Measurements from ENCODE around the gene RALY.

Gene RALY

DNA sequence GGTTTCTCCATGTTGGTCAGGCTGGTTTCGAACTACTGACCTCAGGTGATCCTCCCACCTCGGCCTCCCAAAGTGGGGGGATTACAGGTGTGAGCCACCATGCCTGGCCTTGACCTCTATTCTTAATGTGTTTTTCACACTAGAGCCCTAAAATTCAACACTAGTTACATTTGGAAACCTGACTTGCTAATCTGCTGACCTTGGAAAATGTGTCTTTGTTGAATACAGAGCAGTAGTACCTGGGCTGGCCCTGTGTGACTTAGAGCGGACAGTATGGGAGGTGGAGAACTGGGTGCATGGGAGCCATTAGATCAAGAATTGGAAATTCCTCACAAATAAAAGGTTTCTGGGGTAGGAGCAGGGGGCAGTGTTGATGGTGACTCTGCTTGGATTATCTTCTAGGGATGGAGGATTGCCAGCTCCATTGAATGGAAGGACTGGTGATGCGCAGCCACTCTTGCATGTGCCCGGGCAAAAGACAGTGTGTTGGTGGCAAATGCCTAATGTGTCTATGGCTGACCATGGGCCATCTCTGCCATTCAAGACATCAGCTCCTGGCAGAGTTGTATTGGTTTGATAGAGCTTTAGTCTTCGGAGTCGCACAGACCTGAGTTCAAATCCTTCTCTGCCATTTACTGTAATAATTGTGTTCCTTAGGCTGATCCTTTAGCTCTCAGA lies 53.4 kb downstream of the RALY start:
- no peak for DNase-seq (ENCODE audit: low spot score)

DNA sequence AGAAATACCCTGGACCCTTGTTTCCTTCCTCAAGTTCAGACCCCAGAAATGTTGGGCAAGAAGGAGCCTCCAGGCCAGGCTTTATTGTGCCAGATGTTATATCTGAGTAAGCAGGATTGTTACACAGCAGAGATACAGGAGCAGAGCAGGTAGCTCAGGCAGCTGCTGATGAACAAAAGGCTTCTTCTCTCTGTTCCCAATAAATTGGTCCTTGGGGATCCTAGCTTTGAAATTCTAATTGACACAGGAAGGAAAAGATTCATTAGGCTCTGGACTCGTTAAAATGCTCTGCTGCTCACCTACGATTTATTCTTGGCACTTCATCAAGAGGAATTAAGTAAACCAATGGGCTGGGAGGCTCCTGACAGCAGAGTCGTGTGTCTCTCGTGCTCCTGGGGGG lies 54.2 kb downstream of the RALY start:
- no peak for DNase-seq (ENCODE audit: low spot score)

- no peak for DNase-seq (ENCODE audit: low spot score)
Measured at GRCh38 chr20:34049389-34049788, 55.7 kb downstream of the RALY start.

GRCh38 chr20:34049897-34050695 lies 56.4 kb downstream of the RALY start:
- DNase-seq (ENCODE audit: low spot score): no peak

- no peak for DNase-seq (ENCODE audit: low spot score)
Measured at GRCh38 chr20:34052414-34052813, 58.7 kb downstream of the RALY start.

DNA sequence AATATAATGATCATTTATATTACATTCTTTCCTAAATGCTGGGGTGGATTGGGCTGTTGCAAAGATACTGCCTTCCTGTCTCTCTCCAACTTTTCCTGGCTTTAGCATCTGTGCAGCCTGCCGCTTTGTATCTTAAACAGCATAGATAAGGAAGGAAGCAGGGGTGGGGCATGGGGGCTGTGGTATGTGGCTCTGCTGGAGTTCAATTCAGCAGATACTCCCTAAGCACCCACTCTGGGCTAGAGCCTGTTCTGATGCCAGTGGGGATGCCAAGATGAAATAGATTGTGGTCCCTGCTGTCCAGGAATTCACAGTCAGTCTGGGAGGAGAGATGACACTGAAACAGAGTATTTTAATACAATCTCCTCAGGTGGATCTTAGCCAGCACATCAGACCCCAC lies 61.6 kb downstream of the RALY start:
- DNase-seq (ENCODE audit: low spot score): no peak

DNA sequence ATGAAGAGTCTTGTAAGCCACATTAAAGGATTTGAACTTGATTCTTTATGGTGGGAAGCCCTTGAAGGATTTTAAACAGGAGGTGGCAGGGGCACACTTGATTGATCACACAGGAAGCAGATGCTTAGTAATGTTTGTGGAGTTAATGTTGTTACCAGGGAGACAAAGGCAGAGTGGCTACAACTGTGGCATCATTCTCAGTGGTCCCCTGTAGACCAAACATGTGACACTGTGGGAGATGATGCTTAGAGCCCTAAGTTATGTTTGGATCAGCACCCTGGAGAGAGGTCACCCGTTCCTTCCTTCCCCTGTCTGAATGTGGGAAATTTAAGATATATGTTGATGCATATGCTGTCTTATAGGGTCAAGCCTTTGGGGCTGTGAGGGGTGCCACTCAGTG lies 65.1 kb downstream of the RALY start:
- peak; percentile 69 for DNase-seq (ENCODE audit: low spot score)

DNA sequence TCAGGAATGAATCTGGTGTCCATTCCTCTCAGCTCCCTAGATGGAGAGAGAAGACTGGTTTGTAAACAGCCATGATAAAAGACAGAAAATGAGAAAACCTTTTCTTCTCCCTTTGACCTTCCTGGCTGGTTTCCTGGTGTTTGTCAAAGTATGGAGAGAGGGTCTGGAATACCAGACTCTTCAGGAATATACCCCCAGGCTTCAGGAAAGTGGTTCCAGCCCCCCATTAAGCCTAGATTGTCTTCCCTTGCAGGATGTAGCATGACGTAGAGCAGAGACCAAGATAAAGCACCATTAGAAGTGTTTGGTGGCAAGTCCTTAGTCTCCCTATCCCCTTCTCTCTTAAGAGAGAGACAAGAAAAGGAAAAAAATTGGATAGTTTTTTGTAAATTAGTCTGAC lies 67.3 kb downstream of the RALY start:
- DNase-seq (ENCODE audit: low spot score): no peak

DNA sequence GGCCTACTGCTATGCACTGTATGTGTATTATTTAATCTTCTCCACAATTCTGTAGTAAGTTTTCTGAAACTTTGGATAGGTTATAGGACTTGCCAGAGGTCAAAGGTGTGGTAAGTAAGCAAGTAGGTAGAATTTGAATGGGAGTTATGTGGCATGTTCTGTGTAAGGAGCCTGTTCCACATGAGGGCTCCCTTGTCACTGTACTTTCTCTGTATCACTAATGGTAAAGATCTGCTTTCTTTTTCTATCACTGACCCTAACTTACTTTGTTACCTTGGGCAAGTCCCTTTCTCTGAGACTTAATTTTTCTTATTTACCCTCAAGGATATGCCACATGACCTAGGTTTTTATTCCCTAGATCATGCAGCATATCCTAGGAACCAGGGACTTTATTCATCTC lies 68.0 kb downstream of the RALY start:
- DNase-seq (ENCODE audit: low spot score): no peak

GRCh38 chr20:34062570-34063482 lies 69.1 kb downstream of the RALY start:
- DNase-seq (ENCODE audit: low spot score): no peak

- DNase-seq (ENCODE audit: low spot score): no peak
Measured at GRCh38 chr20:34064286-34064685, 70.6 kb downstream of the RALY start.

DNA sequence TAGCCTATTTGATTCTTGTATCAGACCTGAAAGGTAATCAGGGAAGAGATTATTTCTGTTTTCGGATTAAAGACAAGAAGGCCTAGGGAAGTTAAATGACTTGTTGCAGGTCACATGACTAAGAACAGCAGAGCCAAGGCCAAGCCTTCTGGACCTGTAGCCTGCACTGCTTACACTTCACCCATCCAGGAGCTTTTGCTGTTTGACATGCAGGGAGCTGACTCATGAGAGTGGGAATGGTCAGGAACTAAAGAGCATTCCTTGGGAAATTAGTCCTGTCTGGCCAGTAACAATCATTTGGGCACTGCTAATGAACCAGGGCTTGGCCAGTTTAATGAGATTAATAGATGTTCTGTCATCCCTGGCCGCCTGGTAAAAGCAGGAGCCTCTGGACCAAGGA lies 71.5 kb downstream of the RALY start:
- peak; percentile 75 for DNase-seq (ENCODE audit: low spot score)

GRCh38 chr20:34066476-34067090 lies 72.9 kb downstream of the RALY start:
- DNase-seq (ENCODE audit: low spot score): no peak

DNA sequence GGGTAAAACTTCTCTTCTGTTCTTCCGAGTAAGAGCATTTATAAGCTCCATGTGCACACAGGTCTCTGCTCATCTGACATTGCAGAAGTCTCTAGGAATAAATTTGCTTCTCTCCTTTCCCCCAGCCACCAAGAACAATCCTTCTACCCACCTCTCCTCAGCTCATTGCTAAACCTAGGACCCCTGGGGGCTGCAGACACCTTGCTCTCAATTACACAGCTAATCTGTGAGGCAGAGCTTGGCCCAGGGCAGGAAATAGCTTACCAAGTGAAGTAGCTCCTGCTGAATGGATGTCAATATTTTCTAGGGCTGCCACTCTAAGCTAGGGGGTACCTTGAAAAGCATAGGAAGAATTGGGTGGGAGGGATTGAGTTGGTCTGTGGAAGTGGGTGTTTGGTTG lies 74.3 kb downstream of the RALY start:
- no peak for DNase-seq (ENCODE audit: low spot score)

DNA sequence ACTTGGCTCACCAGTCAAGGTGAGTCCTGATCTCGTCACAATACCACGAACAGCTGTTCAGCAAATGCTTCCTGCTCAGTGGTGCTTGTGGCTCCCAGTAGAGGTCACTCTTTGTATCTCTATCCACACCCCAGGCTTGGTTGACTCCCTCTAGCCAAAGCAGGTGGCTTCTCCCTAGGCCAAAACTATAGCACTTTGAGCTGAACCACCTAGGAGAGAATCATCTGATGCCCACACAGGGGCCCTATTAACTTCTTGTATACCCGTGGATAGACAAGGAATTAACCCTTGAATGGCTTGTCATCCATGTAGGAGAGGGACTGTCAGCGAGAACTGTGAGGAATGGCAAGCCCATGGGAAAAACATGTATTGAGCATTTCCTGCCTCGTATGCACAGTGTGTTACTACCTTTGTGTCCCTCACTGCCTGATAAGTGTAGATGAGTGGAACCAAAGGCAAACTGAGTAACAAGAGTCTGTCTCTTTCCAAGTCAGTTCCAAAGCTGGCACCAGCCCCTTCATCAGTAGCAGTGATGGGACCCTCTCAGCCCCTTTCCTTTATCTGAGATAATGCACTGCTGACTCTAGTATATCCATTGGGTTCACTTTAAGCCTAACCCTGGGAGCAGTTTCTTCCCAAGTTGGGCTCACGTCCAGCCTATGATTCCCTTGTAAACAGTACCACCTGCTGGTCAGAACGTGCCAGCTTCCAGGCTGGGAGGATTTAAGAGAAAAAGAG lies 75.8 kb downstream of the RALY start:
- DNase-seq (ENCODE audit: low spot score): peak; percentile 80

- no peak for DNase-seq (ENCODE audit: low spot score)
Measured at GRCh38 chr20:34070079-34070439, 76.3 kb downstream of the RALY start.

DNA sequence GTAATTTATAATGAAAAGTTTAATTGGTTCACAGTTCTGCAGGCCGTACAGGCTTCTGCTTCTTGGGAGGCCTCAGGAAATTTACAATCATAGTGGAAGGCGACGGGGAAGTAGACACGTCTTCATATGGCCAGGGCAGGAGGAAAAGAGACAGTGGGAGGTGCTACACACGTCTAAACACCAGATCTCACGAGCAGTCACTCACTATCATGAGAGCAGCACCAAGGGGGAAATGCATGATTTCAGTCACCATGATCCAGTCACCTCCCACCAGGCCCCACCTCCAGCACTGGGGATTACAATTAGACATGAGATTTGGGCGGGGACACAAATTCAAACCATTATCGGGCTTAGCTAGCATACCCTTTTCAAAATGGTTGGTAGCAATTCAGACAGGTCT lies 77.1 kb downstream of the RALY start:
- DNase-seq (ENCODE audit: low spot score): no peak

DNA sequence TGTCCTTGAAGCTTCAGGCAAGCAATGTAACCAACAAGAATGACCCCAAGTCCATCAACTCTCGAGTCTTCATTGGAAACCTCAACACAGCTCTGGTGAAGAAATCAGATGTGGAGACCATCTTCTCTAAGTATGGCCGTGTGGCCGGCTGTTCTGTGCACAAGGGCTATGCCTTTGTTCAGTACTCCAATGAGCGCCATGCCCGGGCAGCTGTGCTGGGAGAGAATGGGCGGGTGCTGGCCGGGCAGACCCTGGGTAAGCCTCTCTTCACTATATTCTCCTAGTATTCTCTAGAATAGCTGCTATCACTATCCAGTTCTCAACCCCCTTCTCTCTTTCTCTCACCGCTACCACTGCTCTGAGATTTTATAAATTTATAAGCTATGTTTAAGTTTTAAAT lies 78.4 kb downstream of the RALY start:
- DNase-seq (ENCODE audit: low spot score): no peak

DNA sequence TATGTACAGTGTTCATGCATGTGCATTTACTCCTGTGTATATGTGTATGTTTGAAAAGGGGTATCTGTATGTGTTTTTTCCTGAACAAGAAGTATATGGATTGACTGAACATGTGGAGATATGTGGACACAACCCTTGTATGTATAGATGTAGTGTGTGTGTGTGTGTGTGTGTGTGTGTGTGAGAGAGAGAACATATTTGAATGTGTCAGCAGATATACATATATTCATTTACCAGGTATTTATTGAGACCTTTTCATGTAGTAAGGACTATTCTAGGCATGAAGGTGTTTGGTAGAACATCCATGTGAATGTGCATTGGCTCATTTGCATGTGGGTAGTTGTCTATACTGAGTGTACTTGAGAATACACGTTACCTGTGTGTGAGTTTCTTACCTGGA lies 79.1 kb downstream of the RALY start:
- DNase-seq (ENCODE audit: low spot score): no peak

DNA sequence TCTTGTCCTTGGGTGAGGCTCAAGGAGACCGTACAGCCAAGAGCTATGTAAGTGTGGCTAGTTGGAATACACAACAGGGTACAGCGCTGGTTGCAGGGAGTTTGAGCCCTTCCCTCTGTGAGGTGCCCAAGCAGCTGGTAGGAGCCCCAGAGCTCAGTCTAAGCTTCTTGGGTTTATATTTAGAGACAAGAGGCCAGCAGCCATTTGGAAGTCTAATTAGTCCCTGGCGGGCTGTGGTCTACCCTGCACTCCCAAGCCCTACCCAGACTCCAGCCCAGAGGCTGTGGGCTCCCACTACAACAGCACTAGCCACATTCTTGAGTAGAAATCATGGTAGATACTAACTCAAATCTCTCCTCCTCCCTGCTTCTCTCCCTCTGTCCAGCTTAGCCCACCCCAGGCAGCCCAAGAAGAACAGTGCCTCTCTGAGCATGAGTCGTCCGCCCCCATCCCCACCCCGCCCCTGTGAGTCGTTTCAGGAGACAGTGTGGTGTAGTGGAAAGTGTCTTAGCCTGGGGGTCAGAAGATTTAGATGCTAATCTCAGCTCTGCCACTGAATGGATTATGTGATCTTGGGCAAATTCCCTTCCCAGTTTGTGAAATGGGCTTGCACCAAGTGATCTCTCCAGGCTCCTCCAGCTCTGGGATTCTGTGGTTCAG lies 80.5 kb downstream of the RALY start:
- peak; percentile 20 for DNase-seq (ENCODE audit: low spot score)

GRCh38 chr20:34075647-34076046 lies 81.9 kb downstream of the RALY start:
- DNase-seq (ENCODE audit: low spot score): no peak

Measured in kidney tubule cell (primary cell).